ENCODE measurements around the gene HSD3B1.
"Not testable (repeated sequence)": the region's sequence is repeated elsewhere in the genome, so short reads cannot be mapped to it uniquely, and the experiment has no call there.

Gene HSD3B1

DNA sequence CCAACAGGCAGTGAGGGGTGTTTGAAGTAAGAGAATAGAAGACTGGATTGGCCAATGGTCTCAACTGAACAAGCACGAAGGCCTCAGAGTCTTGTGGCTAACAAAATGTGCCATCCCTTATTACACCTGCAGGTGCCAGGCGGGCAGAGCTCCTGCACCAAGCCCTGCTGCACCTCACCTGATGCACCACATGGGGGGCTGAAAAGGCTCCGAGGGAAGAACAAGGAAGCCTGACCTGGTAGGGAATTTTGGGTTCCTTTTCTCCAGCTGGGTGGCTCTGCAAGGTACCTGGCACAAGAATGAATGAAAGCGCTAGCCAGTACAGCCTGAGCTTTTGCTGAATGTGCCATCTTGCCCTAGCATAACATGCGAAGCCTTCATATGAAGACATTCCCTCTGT lies 9.7 kb downstream of the HSD3B1 start:
- Histone ChIP-seq H3K9me3 (ENCODE audit: severe bottlenecking) (no peaks in the 10 kb centered on the region), H3K27me3 (ENCODE audit: insufficient read depth, low read depth, severe bottlenecking) (peaks cover 36% of the 10 kb centered on the region), H3K4me3 (ENCODE audit: low read depth, low read length) (no peak overlapping the region), H3K36me3 (no peaks in the 10 kb centered on the region), H3K27ac (no peak overlapping the region)
- no peak for DNase-seq
- TF ChIP-seq, protein P1, sequence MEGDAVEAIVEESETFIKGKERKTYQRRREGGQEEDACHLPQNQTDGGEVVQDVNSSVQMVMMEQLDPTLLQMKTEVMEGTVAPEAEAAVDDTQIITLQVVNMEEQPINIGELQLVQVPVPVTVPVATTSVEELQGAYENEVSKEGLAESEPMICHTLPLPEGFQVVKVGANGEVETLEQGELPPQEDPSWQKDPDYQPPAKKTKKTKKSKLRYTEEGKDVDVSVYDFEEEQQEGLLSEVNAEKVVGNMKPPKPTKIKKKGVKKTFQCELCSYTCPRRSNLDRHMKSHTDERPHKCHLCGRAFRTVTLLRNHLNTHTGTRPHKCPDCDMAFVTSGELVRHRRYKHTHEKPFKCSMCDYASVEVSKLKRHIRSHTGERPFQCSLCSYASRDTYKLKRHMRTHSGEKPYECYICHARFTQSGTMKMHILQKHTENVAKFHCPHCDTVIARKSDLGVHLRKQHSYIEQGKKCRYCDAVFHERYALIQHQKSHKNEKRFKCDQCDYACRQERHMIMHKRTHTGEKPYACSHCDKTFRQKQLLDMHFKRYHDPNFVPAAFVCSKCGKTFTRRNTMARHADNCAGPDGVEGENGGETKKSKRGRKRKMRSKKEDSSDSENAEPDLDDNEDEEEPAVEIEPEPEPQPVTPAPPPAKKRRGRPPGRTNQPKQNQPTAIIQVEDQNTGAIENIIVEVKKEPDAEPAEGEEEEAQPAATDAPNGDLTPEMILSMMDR (IDR thresholded peaks at IDR 0.05; ENCODE audit: low read depth, low read length), result 0 out of 2 replicates have a peak, but pooled peaks have one; percentile 9

DNA sequence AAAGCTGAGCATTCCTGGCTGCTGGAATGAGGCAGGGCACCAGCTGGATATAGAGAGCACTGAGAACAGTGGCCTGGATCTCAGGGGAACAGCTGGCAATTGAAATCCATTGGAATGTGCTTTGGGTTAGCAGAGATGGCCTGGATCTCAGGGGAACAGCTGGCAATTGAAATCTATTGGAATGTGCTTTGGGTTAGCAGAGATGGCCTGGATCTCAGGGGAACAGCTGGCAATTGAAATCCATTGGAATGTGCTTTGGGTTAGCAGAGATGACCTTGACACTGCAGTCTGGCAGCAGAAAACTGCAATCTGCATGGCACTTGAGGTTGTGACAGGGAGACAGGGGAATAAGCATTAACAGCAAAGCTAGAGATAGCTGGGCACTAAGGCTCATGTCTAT lies 10.7 kb downstream of the HSD3B1 start:
- H3K36me3 ChIP-seq; H3K9me3 ChIP-seq (ENCODE audit: severe bottlenecking); H3K4me3 ChIP-seq (ENCODE audit: low read depth, low read length); DNase-seq; H3K27ac ChIP-seq: not testable (repeated sequence)
- peaks cover 37% of the 10 kb centered on the region for H3K27me3 ChIP-seq (ENCODE audit: insufficient read depth, low read depth, severe bottlenecking)

DNA sequence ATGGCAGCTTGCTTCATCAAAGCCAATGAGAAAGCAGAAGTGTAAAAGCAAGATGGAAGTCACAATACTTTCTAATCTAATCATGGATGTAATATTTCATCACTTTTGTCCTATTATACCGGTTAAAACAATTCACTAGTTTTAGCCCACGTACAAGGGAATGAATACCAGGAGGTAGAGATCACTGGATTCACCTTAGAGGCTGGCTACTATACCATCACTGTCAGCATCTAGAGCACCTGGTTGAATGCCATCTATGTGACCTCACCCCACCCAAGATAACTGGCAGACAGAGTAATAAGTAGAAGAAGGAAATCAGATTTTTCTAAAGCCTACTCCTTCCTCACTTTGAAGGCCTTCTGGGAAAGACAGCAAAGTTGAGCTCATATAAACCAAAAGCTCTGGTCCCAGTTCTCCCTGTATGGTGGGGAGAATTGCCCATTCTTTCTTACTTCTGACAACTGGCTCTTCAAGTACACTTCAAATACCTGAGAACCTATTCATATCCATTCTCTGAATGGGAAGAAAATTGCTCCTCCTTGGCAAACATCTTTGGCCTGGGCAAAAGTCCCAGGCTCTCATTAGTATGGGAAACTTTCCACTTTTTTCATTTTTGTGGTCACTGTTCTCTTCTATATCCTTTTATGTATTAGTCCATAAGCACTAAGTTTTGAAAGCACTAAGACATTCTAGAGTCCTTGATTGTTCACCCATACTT lies 24.8 kb downstream of the HSD3B1 start:
- Histone ChIP-seq H3K36me3 (no peaks in the 10 kb centered on the region), H3K9me3 (ENCODE audit: severe bottlenecking) (no peaks in the 10 kb centered on the region), H3K4me3 (ENCODE audit: low read depth, low read length) (no peak overlapping the region)

DNA sequence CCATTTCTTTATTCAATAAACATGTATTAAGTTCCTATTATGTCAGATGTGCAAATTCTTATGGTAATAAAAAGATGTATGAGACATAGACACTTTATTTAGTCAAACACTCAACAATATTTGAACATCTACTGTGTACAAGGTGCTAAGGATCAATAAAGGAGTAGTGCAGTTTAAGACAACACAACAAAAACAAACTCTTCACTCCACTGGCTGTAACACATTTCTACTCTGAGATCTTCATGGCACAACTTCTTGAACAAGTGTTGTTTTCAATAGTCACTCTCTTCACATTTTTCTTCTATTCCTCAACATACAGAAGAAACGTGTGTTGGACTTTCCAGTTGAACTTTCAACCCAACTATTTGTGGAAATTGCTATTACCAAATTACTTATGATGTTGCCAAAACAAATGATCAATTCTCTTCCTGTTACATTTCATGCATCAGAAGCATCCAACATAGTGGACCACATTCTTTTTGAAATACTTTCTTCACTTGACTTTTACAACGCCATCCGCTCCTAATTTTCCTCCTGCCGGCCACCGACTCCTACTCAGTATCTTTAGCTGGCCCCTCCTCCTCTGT lies 25.4 kb downstream of the HSD3B1 start:
- no peak overlapping the region for H3K27ac ChIP-seq
- no peaks in the 10 kb centered on the region for H3K36me3 ChIP-seq
- TF ChIP-seq, protein P1 (IDR thresholded peaks at IDR 0.05; ENCODE audit: low read depth, low read length), result no peak
- H3K27me3 ChIP-seq (ENCODE audit: insufficient read depth, low read depth, severe bottlenecking), result peaks cover 29% of the 10 kb centered on the region
- H3K4me3 ChIP-seq (ENCODE audit: low read depth, low read length), result no peak overlapping the region
- H3K9me3 ChIP-seq (ENCODE audit: severe bottlenecking), result no peaks in the 10 kb centered on the region
- DNase-seq, result no peak

More for the DNA sequence above, 24.8 kb downstream of the HSD3B1 start:
- Histone ChIP-seq H3K27ac (no peak overlapping the region), H3K27me3 (ENCODE audit: insufficient read depth, low read depth, severe bottlenecking) (peaks cover 29% of the 10 kb centered on the region)
- DNase-seq, result no peak
- TF ChIP-seq, protein P1 (IDR thresholded peaks at IDR 0.05; ENCODE audit: low read depth, low read length), result no peak

DNA sequence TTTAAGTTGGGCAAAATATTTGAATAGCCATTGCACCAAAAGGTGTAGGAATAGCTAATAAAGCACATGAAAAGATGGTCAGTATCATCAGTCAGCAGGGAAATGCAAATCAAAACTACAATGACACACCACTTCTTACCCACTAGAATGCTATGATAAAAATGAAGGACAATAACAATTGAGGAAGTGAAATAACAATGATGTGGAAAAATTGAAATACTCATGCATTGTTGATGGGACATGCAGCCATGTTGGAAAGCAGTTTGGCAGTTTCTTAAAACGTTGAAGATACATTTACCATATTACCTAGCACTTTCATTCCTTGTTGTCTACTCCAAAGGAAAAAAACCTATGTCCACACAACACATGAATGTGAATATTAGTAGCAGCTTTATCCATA lies 28.4 kb downstream of the HSD3B1 start:
- Histone ChIP-seq H3K27ac (no peak overlapping the region), H3K4me3 (ENCODE audit: low read depth, low read length) (no peak overlapping the region), H3K9me3 (ENCODE audit: severe bottlenecking) (no peaks in the 10 kb centered on the region), H3K36me3 (no peaks in the 10 kb centered on the region), H3K27me3 (ENCODE audit: insufficient read depth, low read depth, severe bottlenecking) (peaks cover 34% of the 10 kb centered on the region)
- no peak for DNase-seq
- TF ChIP-seq, protein P1 (IDR thresholded peaks at IDR 0.05; ENCODE audit: low read depth, low read length), result no peak

DNA sequence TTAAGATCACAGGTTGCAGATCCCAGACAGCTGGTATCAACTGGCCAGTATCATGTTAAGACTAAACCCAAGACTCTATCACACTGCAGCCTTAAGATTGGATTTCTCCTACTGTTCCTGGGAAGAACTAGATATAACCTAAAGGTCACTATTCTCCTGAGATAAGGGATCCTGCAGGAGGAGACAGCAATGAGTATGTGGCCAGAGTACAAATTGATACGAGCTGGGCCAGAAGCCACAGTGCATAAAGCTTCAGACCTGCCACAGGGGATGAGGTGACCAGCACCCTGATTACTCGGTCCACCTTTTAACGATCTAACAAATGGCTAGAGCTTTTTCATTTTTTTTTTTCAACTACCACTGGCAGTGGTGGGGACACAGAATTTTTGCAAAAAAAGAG lies 31.0 kb downstream of the HSD3B1 start:
- TF ChIP-seq, protein P1 (IDR thresholded peaks at IDR 0.05; ENCODE audit: low read depth, low read length), result no peak
- H3K4me3 ChIP-seq (ENCODE audit: low read depth, low read length), result no peak overlapping the region
- no peak for DNase-seq

More for the DNA sequence above, 31.0 kb downstream of the HSD3B1 start:
- Histone ChIP-seq H3K36me3 (no peaks in the 10 kb centered on the region), H3K27ac (no peak overlapping the region), H3K9me3 (ENCODE audit: severe bottlenecking) (no peaks in the 10 kb centered on the region), H3K27me3 (ENCODE audit: insufficient read depth, low read depth, severe bottlenecking) (peaks cover 34% of the 10 kb centered on the region)

Data from WERI-Rb-1 (cell line).